WTC11 (cell line): ENCODE results near the gene PRRC2B. TPM values are rescaled to one million over a fixed set of nuclear protein-coding genes. Genes with fewer than 3 reads are reported as not detected.

Source experiments
- ATAC-seq: fragments of 200-7000 bp; cut with Tn5 transposase; 2 replicates; pipeline ENCODE4 v1.10.0; 2021; ENCODE audit warnings: mild to moderate bottlenecking, moderate library complexity
- CTCF ChIA-PET: fragments of 300-600 bp; sonication (Branson Sonifier 250); formaldehyde crosslinking; loops from one replicate; lab custom pipeline; 2021; ENCODE audit warnings: antibody characterized with exemption; lab: Charles Lee
- POLR2A ChIA-PET: fragments of 350-600 bp; sonication (Branson Sonifier 250); formaldehyde crosslinking; loops from one replicate; lab custom pipeline; 2021; ENCODE audit warnings: antibody characterized with exemption; lab: Charles Lee
- DNase-seq: peaks from one replicate; pipeline ENCODE4 v3.0.0; 2021; ENCODE audit warnings: low spot score
- H3K27ac Mint-ChIP-seq: 2 replicates; pipeline ENCODE4 v1.8.0; 2021; ENCODE audit warnings: mixed read lengths
- H3K27me3 Mint-ChIP-seq: 2 replicates; pipeline ENCODE4 v1.8.0; 2021; ENCODE audit warnings: low read depth, mild to moderate bottlenecking, moderate library complexity, mixed read lengths
- H3K36me3 Mint-ChIP-seq: 2 replicates; pipeline ENCODE4 v1.8.0; 2021; ENCODE audit warnings: mixed read lengths
- H3K4me1 Mint-ChIP-seq: 2 replicates; pipeline ENCODE4 v1.8.0; 2022; ENCODE audit warnings: mixed read lengths
- H3K4me3 Mint-ChIP-seq: 2 replicates; pipeline ENCODE4 v1.8.0; 2021; ENCODE audit warnings: mild to moderate bottlenecking, moderate library complexity, mixed read lengths
- H3K9me3 Mint-ChIP-seq: 2 replicates; pipeline ENCODE4 v1.8.0; 2021; ENCODE audit warnings: mixed read lengths
- CREB1 ChIP-seq: sonication (generic); formaldehyde crosslinking; IDR thresholded peaks from 2 replicates; pipeline ENCODE4 v1.8.0; 2023; ENCODE audit warnings: mild to moderate bottlenecking, missing genetic modification reagents
- CREM ChIP-seq: sonication (generic); formaldehyde crosslinking; IDR thresholded peaks from 2 replicates; pipeline ENCODE4 v1.8.1; 2022; ENCODE audit warnings: mild to moderate bottlenecking, missing genetic modification reagents, moderate library complexity
- GABPB1 ChIP-seq: sonication (generic); formaldehyde crosslinking; IDR thresholded peaks from 2 replicates; pipeline ENCODE4 v1.8.1; 2023; ENCODE audit warnings: mild to moderate bottlenecking, missing genetic modification reagents
- HMGA2 ChIP-seq: fragments of 250-450 bp; sonication (Bioruptor Pico); IDR thresholded peaks from 2 replicates; pipeline ENCODE4 v1.4.0; 2021; ENCODE audit warnings: mild to moderate bottlenecking, moderate library complexity
- JUN ChIP-seq: sonication (generic); formaldehyde crosslinking; IDR thresholded peaks from 2 replicates; pipeline ENCODE4 v1.8.0; 2023; ENCODE audit warnings: mild to moderate bottlenecking, missing genetic modification reagents
- MXD4 ChIP-seq: fragments of 250-450 bp; sonication (Bioruptor Pico); IDR thresholded peaks from 2 replicates; pipeline ENCODE4 v1.8.0; 2021; ENCODE audit warnings: mild to moderate bottlenecking, moderate library complexity, borderline replicate concordance
- MYBL2 ChIP-seq: sonication (generic); formaldehyde crosslinking; IDR thresholded peaks from 2 replicates; pipeline ENCODE4 v1.8.1; 2023; ENCODE audit warnings: mild to moderate bottlenecking, moderate library complexity, missing genetic modification reagents
- NFATC4 ChIP-seq: fragments of 250-450 bp; sonication (Bioruptor Pico); IDR thresholded peaks from 2 replicates; pipeline ENCODE4 v1.9.0; 2021; ENCODE audit warnings: mild to moderate bottlenecking
- ZNF219 ChIP-seq: sonication (generic); formaldehyde crosslinking; IDR thresholded peaks from 2 replicates; pipeline ENCODE4 v1.8.0; 2023; ENCODE audit warnings: missing genetic modification reagents, mild to moderate bottlenecking, borderline replicate concordance
- ZNF396 ChIP-seq: fragments of 250-450 bp; sonication (Bioruptor Pico); IDR thresholded peaks from 2 replicates; pipeline ENCODE4 v1.8.0; 2021; ENCODE audit warnings: mild to moderate bottlenecking, moderate library complexity, borderline replicate concordance
- ZNF423 ChIP-seq: fragments of 250-450 bp; sonication (Bioruptor Pico); IDR thresholded peaks from 2 replicates; pipeline ENCODE4 v2.1.2; 2022; ENCODE audit warnings: mild to moderate bottlenecking, moderate library complexity
- total RNA-seq: library from RNA; stranded (reverse); gene quantifications from 3 replicates; pipeline ENCODE4 v1.2.3, GENCODE V29; 2021
- TF ChIP-seq, protein P1 (sequence below): sonication (generic); formaldehyde crosslinking; IDR thresholded peaks from 2 replicates; pipeline ENCODE4 v1.8.0; 2023; ENCODE audit warnings: missing genetic modification reagents
- TF ChIP-seq, protein P2 (sequence below): fragments of 250-450 bp; sonication (Bioruptor Pico); IDR thresholded peaks from 2 replicates; pipeline ENCODE4 v1.9.0; 2021; ENCODE audit warnings: mild to moderate bottlenecking, borderline replicate concordance
- TF ChIP-seq, protein P3 (sequence below): fragments of 250-450 bp; sonication (Bioruptor Pico); IDR thresholded peaks from 2 replicates; pipeline ENCODE4 v1.9.0; 2021; ENCODE audit warnings: moderate library complexity, mild to moderate bottlenecking, inconsistent platforms, borderline replicate concordance
- TF ChIP-seq, protein P4 (sequence below): sonication (generic); formaldehyde crosslinking; IDR thresholded peaks from 2 replicates; pipeline ENCODE4 v1.8.1; 2022; ENCODE audit warnings: low read depth, missing genetic modification reagents, borderline replicate concordance
- TF ChIP-seq, protein P5 (sequence below): sonication (generic); formaldehyde crosslinking; IDR thresholded peaks from 2 replicates; pipeline ENCODE4 v1.8.1; 2023; ENCODE audit warnings: mild to moderate bottlenecking, missing genetic modification reagents, moderate library complexity
- TF ChIP-seq, protein P6 (sequence below): fragments of 250-450 bp; sonication (Bioruptor Pico); IDR thresholded peaks from 2 replicates; pipeline ENCODE4 v1.9.0; 2021; ENCODE audit warnings: mild to moderate bottlenecking
- TF ChIP-seq, protein P7 (sequence below): fragments of 200-600 bp; IDR thresholded peaks from 2 replicates; pipeline ENCODE4 v1.8.0; 2022; ENCODE audit warnings: antibody characterized with exemption
- TF ChIP-seq, protein P8 (sequence below): sonication (generic); formaldehyde crosslinking; conservative IDR thresholded peaks from 2 replicates; pipeline ENCODE4 v1.8.1; 2022; ENCODE audit warnings: mild to moderate bottlenecking, missing genetic modification reagents
- TF ChIP-seq, protein P9 (sequence below): sonication (generic); formaldehyde crosslinking; conservative IDR thresholded peaks from 2 replicates; pipeline ENCODE4 v1.8.1; 2023; ENCODE audit warnings: mild to moderate bottlenecking, low read depth, missing genetic modification reagents, moderate library complexity

PRRC2B gene
- total RNA-seq, 1 experiment from 2014 or later = 272 TPM

DNA sequence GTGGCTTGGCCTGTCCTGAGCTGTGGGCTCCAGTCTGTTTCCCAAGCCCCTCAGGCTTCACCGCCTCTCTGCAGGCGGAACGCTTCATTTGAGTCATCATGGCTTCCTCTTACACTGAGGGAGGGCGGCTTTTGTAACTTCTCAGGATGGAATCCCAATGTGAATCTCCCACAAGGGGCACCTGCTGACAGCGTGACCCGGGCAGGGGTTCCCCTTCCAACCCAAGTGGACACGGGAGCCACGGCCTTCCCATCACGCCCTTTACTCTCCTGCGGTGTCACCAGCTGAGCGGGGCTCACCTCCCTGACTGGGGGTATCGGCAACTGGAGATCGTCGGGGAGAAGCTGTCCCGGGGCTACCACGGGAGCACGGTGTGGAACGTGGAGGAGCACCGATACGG is 124.7 kb downstream of the PRRC2B start:
- H3K27ac Mint-ChIP-seq = no peak overlapping the region
- TF ChIP-seq ZNF219 (CRISPR knock-in tag) (no peak), JUN (CRISPR knock-in tag) (no peak), MYBL2 (no peak), CREM (CRISPR knock-in tag) (no peak), ZNF423 (CRISPR knock-in tag) (no peak), MXD4 (CRISPR knock-in tag) (no peak), HMGA2 (CRISPR knock-in tag) (no peak), NFATC4 (CRISPR knock-in tag) (no peak), CREB1 (CRISPR knock-in tag) (no peak), GABPB1 (CRISPR knock-in tag) (no peak), ZNF396 (no peak)
- TF ChIP-seq, protein P1, sequence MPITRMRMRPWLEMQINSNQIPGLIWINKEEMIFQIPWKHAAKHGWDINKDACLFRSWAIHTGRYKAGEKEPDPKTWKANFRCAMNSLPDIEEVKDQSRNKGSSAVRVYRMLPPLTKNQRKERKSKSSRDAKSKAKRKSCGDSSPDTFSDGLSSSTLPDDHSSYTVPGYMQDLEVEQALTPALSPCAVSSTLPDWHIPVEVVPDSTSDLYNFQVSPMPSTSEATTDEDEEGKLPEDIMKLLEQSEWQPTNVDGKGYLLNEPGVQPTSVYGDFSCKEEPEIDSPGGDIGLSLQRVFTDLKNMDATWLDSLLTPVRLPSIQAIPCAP (CRISPR knock-in tag) = no peak
- TF ChIP-seq, protein P2, sequence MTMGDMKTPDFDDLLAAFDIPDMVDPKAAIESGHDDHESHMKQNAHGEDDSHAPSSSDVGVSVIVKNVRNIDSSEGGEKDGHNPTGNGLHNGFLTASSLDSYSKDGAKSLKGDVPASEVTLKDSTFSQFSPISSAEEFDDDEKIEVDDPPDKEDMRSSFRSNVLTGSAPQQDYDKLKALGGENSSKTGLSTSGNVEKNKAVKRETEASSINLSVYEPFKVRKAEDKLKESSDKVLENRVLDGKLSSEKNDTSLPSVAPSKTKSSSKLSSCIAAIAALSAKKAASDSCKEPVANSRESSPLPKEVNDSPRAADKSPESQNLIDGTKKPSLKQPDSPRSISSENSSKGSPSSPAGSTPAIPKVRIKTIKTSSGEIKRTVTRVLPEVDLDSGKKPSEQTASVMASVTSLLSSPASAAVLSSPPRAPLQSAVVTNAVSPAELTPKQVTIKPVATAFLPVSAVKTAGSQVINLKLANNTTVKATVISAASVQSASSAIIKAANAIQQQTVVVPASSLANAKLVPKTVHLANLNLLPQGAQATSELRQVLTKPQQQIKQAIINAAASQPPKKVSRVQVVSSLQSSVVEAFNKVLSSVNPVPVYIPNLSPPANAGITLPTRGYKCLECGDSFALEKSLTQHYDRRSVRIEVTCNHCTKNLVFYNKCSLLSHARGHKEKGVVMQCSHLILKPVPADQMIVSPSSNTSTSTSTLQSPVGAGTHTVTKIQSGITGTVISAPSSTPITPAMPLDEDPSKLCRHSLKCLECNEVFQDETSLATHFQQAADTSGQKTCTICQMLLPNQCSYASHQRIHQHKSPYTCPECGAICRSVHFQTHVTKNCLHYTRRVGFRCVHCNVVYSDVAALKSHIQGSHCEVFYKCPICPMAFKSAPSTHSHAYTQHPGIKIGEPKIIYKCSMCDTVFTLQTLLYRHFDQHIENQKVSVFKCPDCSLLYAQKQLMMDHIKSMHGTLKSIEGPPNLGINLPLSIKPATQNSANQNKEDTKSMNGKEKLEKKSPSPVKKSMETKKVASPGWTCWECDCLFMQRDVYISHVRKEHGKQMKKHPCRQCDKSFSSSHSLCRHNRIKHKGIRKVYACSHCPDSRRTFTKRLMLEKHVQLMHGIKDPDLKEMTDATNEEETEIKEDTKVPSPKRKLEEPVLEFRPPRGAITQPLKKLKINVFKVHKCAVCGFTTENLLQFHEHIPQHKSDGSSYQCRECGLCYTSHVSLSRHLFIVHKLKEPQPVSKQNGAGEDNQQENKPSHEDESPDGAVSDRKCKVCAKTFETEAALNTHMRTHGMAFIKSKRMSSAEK (CRISPR knock-in tag) = no peak
- TF ChIP-seq, protein P3, sequence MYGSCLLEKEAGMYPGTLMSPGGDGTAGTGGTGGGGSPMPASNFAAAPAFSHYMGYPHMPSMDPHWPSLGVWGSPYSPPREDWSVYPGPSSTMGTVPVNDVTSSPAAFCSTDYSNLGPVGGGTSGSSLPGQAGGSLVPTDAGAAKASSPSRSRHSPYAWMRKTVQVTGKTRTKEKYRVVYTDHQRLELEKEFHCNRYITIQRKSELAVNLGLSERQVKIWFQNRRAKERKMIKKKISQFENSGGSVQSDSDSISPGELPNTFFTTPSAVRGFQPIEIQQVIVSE (CRISPR knock-in tag) = no peak
- TF ChIP-seq, protein P4, sequence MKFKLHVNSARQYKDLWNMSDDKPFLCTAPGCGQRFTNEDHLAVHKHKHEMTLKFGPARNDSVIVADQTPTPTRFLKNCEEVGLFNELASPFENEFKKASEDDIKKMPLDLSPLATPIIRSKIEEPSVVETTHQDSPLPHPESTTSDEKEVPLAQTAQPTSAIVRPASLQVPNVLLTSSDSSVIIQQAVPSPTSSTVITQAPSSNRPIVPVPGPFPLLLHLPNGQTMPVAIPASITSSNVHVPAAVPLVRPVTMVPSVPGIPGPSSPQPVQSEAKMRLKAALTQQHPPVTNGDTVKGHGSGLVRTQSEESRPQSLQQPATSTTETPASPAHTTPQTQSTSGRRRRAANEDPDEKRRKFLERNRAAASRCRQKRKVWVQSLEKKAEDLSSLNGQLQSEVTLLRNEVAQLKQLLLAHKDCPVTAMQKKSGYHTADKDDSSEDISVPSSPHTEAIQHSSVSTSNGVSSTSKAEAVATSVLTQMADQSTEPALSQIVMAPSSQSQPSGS (CRISPR knock-in tag) = no peak
- TF ChIP-seq, protein P5, sequence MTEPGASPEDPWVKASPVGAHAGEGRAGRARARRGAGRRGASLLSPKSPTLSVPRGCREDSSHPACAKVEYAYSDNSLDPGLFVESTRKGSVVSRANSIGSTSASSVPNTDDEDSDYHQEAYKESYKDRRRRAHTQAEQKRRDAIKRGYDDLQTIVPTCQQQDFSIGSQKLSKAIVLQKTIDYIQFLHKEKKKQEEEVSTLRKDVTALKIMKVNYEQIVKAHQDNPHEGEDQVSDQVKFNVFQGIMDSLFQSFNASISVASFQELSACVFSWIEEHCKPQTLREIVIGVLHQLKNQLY (CRISPR knock-in tag) = no peak
- TF ChIP-seq, protein P6, sequence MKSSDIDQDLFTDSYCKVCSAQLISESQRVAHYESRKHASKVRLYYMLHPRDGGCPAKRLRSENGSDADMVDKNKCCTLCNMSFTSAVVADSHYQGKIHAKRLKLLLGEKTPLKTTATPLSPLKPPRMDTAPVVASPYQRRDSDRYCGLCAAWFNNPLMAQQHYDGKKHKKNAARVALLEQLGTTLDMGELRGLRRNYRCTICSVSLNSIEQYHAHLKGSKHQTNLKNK (CRISPR knock-in tag) = no peak
- TF ChIP-seq, protein P7, sequence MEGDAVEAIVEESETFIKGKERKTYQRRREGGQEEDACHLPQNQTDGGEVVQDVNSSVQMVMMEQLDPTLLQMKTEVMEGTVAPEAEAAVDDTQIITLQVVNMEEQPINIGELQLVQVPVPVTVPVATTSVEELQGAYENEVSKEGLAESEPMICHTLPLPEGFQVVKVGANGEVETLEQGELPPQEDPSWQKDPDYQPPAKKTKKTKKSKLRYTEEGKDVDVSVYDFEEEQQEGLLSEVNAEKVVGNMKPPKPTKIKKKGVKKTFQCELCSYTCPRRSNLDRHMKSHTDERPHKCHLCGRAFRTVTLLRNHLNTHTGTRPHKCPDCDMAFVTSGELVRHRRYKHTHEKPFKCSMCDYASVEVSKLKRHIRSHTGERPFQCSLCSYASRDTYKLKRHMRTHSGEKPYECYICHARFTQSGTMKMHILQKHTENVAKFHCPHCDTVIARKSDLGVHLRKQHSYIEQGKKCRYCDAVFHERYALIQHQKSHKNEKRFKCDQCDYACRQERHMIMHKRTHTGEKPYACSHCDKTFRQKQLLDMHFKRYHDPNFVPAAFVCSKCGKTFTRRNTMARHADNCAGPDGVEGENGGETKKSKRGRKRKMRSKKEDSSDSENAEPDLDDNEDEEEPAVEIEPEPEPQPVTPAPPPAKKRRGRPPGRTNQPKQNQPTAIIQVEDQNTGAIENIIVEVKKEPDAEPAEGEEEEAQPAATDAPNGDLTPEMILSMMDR = no peak
- TF ChIP-seq, protein P8, sequence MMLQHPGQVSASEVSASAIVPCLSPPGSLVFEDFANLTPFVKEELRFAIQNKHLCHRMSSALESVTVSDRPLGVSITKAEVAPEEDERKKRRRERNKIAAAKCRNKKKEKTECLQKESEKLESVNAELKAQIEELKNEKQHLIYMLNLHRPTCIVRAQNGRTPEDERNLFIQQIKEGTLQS (CRISPR knock-in tag) = no peak
- TF ChIP-seq, protein P9, sequence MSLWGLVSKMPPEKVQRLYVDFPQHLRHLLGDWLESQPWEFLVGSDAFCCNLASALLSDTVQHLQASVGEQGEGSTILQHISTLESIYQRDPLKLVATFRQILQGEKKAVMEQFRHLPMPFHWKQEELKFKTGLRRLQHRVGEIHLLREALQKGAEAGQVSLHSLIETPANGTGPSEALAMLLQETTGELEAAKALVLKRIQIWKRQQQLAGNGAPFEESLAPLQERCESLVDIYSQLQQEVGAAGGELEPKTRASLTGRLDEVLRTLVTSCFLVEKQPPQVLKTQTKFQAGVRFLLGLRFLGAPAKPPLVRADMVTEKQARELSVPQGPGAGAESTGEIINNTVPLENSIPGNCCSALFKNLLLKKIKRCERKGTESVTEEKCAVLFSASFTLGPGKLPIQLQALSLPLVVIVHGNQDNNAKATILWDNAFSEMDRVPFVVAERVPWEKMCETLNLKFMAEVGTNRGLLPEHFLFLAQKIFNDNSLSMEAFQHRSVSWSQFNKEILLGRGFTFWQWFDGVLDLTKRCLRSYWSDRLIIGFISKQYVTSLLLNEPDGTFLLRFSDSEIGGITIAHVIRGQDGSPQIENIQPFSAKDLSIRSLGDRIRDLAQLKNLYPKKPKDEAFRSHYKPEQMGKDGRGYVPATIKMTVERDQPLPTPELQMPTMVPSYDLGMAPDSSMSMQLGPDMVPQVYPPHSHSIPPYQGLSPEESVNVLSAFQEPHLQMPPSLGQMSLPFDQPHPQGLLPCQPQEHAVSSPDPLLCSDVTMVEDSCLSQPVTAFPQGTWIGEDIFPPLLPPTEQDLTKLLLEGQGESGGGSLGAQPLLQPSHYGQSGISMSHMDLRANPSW = no peak
- TF ChIP-seq, all 79 proteins: peak for 0
- H3K9me3 Mint-ChIP-seq = no peaks in the 10 kb centered on the region
- DNase-seq = no peak
- no peak overlapping the region for H3K4me3 Mint-ChIP-seq
- H3K36me3 Mint-ChIP-seq = peaks cover 41% of the 10 kb centered on the region
- ATAC-seq = no peak
- ChIA-PET POLR2A (no interaction called here), CTCF (no interaction called here)
- no peaks in the 10 kb centered on the region for H3K27me3 Mint-ChIP-seq
- no peaks in the 10 kb centered on the region for H3K4me1 Mint-ChIP-seq
